ENCODE measurements around the gene GPS2.
A peak's percentile ranks its signal among the peaks of the same experiment; 100 is the strongest.
"Not testable (repeated sequence)": the region's sequence is repeated elsewhere in the genome, so short reads cannot be mapped to it uniquely, and the experiment has no call there.

The GPS2 gene

GRCh38 chr17:7337600-7337999, 22.4 kb upstream of the GPS2 start:
- DNase-seq (ENCODE audit: low spot score): not testable (repeated sequence)

DNA sequence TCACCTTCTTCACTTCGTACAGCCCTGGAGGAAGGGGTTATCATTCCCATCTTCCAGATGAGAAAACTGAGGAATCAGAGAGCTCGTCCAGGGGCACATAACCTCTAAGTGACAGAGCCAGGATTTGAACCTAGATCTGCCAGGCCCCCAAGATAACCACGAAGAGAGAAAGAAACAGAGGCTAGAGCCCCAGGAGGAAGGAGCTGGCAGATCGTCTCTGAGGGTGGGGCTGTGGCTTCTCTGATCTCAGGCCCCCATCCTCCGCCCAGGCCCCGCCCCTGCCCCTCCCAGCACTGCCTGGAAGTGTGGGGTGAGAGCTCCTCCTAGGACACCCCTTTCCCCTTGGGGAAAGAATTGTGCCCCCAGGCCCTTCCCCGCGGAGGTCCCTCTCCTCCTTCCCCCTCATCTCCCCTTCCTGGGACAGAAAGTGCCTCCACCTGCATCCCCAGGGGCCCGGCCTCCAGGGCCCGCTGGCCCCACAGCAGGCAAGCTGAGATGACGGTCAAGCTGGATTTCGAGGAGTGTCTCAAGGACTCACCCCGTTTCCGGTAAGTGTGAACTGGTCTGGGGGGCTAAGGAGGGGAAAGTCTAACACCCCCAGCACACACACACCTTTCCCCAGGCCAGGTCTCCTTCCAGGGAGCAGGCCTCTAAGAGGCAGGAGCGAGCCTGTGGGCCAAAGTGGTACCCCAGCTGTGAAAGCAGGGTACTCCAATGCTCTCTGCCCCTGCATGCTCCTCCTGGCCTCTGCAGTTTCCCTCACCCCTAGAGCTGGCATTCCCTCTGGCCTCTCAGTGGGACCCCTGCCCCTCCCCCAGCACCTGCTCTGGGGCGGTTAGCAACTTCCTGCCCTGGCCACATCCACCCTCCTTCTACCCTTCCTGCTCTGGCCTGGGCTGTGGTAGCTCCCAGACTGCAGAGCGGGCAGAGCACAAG, 21.3 kb upstream of the GPS2 start, which contains the start of gene ACAP1:
TSS of gene ACAP1 (plus strand) at position 290 of the 936 bp plus-strand sequence. CDS start at position 496, 206 bp downstream.
- no peak for DNase-seq (ENCODE audit: low spot score)

DNA sequence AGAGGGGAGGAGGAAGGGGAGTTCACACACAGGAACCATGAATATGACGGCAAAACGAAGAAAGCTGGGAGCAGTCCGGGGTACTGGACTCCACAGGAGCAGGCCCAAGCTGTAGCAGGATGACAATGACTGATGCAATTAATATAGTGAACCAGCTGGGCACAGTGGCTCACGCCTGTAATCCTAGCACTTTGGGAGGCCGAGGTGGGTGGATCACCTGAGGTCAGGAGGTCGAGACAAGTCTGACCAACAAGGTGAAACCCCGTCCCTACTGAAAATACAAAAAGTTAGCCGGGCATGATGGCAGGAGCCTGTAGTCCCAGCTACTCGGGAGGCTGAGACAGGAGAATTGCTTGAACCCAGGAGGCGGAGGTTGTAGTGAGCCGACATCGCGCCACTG, 20.6 kb upstream of the GPS2 start:
- DNase-seq (ENCODE audit: low spot score): not testable (repeated sequence)

DNA sequence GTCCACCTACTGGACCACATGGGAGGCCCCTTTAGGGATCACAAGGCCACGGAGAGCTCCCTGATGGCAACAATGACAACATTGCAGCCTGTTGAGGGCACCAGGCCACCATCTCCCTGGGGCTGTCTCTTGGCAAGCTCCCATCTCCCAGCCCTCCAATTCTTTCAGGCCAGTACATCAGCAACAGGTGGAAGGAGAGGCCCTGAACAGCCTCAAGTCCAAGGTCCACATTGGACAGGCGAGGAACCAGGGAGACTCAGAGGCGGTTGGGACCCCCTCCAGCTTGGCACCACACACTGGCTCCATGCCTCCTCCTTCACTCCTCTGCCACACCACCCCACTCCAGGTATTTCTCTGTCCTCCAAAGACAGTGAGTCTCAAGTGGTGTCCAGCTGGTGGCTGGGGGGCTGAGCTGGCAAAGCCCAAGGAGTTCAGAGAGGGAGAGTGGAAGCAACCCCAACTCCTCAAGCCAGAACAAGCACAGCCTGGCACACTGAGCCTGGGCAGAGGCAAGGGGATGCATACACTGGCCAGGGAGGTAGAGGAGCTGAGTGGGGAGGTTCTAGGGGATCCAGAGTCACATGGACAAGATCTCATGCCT, 19.9 kb upstream of the GPS2 start:
- DNase-seq (ENCODE audit: low spot score): no peak

DNA sequence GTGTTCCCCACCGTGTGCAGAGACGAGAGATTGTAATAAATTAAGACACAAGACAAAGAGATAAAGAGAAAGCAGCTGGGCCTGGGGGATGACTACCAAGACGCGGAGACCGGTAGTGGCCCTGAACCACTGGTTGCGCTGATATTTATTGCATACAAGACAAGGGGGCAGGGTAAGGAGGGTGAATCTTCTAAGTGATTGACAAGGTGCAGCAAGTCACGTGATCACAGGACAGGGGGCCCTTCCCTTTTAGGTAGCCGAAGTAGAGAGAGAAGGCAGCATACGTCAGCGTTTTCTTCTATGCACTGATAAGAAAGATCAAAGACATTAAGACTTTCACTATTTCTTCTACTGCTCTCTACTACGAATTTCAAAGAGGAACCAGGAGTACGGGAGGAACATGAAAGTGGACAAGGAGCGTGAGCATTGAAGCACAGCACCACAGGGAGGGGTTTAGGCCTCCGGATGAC, 17.5 kb upstream of the GPS2 start:
- DNase-seq (ENCODE audit: low spot score): not testable (repeated sequence)

- no peak for DNase-seq (ENCODE audit: low spot score)
Measured at GRCh38 chr17:7332111-7332510, 17.0 kb upstream of the GPS2 start.

GRCh38 chr17:7330638-7331015, 15.5 kb upstream of the GPS2 start:
- no peak for DNase-seq (ENCODE audit: low spot score)

DNA sequence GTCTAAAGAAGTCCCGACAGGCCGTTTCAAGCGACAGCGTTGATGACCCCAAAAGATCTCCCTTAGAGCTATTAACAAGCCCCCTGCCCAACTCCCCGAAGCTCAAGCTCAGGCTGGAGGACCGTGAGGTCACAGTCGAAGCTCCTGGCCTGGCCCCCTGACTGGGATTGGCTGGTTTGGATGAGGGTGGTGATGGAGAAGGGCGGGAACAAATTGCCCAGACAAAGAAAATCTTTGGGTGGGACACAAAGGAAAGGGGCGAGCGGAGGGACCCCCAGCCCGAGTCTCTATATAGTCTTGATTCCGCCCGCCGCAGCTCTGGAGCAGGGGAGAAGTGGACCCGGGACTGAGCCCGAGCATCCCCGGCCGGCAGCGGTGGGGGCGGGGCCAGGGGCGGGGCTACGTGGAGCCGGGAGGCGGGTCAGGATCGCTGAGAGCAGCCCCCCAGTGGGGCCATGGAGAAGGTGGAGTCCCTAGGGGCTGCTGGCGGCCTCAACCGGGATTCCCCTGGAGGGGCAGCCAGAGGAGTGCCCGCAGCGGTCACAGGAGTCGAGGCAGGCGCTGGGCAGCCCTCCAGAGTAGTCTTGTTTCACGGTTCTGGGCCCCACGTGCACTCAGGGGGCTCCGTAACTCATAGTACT, 15.0 kb upstream of the GPS2 start:
- DNase-seq (ENCODE audit: low spot score): peak; percentile 97

- peak; percentile 99 for DNase-seq (ENCODE audit: low spot score)
Measured at GRCh38 chr17:7329374-7329996, 14.3 kb upstream of the GPS2 start.

GRCh38 chr17:7328840-7329373, 13.7 kb upstream of the GPS2 start, which contains the start of gene NEURL4:
Gene NEURL4 (minus strand): TSS chr17:7329335. CDS start chr17:7329312, 23 bp downstream.
- no peak for DNase-seq (ENCODE audit: low spot score)

DNA sequence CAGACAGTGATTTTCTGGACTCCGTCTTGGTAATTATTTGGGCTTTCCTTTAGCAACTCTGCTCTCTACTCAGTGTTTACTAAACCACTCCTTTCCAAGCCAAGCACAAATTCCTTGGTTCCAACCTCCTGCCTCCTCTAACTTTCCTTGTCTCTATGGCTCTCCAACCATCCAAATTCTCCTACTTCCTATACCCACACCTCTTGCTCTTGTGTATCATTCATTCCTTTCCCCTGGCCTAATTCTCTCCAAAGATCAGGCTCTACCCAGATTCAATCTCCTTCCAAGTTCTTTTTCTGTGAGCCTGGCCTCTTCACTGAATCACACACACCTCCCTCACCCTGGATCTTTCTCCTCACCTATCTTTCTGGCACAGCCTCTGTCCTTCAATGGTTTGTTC, 12.8 kb upstream of the GPS2 start:
- DNase-seq (ENCODE audit: low spot score): no peak

- no peak for DNase-seq (ENCODE audit: low spot score)
Measured at GRCh38 chr17:7327501-7327900, 12.3 kb upstream of the GPS2 start.

DNA sequence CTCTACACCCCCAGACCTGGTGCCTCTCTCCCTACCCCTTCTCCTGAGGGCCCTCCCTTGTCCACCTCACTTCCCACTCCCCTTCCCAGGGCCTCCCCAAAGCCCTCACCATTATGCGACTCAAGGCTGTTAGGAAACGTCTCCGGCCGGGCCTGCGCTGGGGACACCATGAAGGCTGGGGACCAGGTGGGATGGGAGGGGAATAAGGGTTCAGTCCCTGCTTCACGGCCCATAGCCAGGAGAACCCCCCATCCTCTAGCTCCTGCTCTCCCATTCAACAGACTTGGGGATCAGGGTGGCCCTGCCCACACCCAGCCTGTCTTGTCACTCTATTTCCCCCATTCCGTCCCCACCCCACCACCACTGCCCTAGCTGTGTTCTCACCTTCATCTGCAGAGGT, 11.9 kb upstream of the GPS2 start:
- DNase-seq (ENCODE audit: low spot score): no peak

DNA sequence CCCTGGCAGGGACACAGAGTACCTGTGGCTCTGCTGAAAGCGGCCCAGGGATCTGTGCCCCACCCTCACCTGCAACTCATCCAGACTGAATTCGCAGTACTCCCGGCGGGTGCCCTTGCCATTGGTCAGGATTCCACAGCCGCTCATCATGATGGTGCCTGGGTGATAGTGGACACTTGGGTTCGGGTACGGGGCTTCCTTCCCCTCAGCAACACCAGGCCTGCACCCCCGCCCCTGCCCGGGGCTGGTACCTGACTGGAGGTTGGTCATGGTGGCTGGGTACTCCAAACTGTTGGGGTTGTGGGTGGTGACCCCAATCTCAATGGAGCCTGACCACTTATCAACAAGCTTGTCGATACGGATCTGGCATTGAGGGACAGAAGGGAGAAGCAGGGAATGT, 11.0 kb upstream of the GPS2 start:
- DNase-seq (ENCODE audit: low spot score): no peak

- DNase-seq (ENCODE audit: low spot score): no peak
Measured at GRCh38 chr17:7325031-7325528, 9.9 kb upstream of the GPS2 start.

- no peak for DNase-seq (ENCODE audit: low spot score)
Measured at GRCh38 chr17:7324438-7324779, 9.2 kb upstream of the GPS2 start.

DNA sequence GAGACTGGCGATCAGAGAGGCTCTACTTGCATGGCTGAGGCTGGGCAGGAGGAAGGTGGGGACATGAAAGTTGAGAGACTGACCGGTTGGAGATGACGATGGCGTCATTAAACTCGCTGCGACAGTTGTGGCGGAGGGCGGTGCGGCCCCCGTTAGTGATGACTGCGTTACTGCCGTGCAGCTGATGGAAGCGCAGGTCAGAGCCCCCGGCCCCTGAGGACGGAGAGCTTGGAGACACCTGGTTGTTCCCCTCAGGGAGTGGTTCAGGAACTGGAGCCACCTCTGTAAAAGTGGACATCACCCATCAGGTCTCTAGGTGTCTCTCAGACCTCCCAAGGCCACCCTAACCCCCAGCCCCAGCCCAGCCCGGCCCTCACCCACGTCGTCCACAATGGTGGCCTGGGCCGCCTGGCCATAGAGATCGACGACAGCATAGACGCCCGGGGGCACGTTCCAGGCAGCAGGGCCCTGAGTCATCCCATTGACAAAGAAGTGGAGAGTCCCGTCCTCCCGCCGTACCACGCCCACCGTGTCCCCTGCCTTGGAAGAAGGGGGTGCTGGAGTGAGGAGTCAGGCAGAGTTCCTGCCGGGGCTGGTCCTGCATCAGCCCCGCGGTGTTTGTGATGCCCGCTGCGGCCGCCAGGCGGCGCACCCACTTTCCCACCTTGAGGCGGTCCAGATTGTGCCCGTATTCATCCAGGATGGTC, 8.7 kb upstream of the GPS2 start:
- peak; percentile 73 for DNase-seq (ENCODE audit: low spot score)

GRCh38 chr17:7322520-7323194, 7.5 kb upstream of the GPS2 start:
- DNase-seq (ENCODE audit: low spot score): no peak

- no peak for DNase-seq (ENCODE audit: low spot score)
Measured at GRCh38 chr17:7321466-7321865, 6.3 kb upstream of the GPS2 start.

DNA sequence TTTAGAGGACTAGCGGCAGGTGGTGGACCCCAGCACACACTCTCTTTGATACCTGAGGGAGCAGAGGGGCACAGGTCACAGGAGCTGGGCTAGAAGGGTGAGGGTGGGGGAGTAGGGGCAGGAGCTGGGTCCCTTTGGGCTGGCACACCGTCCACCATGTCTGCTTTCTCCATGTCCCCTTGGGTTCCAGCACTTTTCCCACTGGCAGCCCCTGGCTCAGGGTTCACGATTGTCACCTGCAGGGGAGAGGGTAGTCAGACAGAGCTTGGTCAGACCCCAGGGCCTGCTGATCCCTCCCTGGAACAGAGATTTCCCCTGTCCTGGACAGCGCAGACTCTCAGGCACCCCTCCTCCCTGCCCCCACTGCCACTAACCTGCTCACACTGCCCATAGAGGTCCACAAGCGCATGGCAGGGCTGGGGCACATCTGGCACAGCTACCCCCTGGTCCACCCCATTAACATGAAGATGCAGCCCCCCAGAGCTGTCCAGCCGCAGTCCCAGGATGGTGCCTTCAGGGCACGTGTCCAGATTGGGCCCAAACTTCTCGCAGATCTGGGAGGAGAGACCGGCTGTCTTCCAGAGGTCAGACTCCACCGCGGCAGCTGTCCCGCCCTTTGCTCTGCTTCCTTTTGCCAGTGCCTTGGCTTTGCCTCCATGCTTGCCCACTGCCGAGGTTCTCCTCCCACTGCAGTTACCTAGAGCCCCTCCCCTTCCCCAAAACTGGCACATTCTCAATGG, 3.1 kb upstream of the GPS2 start:
- no peak for DNase-seq (ENCODE audit: low spot score)

All from hepatic stellate cell (primary cell).